Stimulated activated CD4-positive, alpha-beta T cell treated with anti-CD3 and anti-CD28 coated beads, TNF-alpha, amount 100 ng/mL, for 1 hour (primary cell): Measurements from ENCODE around the gene RSPH3.

Source experiments
- DNase-seq, 3 donors: peaks; one replicate each; pipeline ENCODE4 v3.0.0-alpha.2; 2020; ENCODE audit warnings: low read depth in 3 of 3, low spot score in 1 of 3

The RSPH3 gene

GRCh38 chr6:158938811-158939254, 61.2 kb downstream of the RSPH3 start:
- no peak for DNase-seq

GRCh38 chr6:158938220-158938619, 61.8 kb downstream of the RSPH3 start:
- no peak for DNase-seq

GRCh38 chr6:158934157-158934556, 65.8 kb downstream of the RSPH3 start:
- DNase-seq: no peak

GRCh38 chr6:158933079-158933595, 66.9 kb downstream of the RSPH3 start:
- no peak for DNase-seq

- DNase-seq: no peak
These were observed 71.9 kb downstream of the RSPH3 start for GRCh38 chr6:158928068-158928467.

- no peak for DNase-seq
These were observed 73.6 kb downstream of the RSPH3 start for GRCh38 chr6:158926414-158926813.

GRCh38 chr6:158924499-158925455, 75.2 kb downstream of the RSPH3 start:
- DNase-seq: no peak

- no peak for DNase-seq
These were observed 76.0 kb downstream of the RSPH3 start for GRCh38 chr6:158923805-158924498.
